ENCODE results near the gene KCNMA1.

KCNMA1 gene

DNA sequence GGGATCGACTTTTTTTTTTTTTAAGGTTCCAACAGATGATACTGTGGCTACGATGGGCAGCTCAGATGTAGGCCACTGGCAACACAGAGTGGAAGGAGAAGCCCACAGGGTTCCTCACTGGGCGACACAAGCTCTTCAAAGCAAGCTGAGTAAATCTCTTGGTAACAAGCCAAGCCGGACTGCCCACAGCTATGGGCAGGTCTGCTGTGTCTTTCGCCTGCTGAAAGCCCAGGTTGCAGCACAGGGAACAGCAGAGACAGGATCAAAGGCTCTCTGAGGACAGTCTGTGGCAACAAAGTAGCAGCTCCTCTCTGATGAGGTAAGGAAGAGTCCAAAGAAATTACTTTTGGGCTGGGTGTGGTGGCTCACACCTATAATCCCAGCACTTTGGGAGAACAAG, 83.6 kb downstream of the KCNMA1 start:
- no peak for DNase-seq

DNA sequence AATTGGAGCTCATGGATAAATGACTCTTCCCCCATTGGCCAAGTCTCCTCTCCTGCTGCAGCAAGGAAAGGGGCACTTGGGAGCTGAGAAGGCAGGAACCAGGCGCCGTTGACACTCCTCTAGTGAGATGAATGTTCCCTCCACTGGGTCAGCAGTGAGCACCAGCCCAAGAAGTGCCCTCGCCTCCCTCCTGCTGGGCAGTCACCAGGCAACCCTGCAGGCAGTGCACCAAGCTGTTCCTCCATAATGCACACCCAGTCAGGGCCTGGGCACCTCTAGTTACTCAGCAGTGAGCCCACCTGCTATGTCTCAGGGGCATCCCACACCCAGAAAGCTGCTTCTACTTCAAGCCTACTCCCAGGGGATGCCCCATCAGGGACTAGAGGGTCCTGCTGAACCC, 84.3 kb downstream of the KCNMA1 start:
- no peak for DNase-seq

DNA sequence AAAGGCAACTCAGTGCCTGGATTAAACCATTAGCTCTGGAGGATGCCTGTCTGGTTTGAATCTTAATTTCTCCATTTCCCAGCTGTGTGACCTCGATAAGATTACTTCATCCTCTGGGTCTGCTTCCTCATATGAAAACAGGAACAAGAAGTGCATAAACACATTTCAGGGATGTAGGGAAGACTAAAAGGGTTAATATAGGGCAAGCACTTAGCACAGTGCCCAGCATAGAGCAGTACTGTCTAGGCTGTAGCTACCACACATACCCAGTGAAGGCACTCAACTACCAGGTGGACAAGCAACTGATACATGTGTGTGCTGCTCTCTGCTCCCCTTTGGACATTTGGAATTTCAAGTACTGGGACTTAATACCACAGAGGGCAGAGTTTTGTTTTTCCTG, 85.4 kb downstream of the KCNMA1 start:
- DNase-seq = peak; percentile 83

DNA sequence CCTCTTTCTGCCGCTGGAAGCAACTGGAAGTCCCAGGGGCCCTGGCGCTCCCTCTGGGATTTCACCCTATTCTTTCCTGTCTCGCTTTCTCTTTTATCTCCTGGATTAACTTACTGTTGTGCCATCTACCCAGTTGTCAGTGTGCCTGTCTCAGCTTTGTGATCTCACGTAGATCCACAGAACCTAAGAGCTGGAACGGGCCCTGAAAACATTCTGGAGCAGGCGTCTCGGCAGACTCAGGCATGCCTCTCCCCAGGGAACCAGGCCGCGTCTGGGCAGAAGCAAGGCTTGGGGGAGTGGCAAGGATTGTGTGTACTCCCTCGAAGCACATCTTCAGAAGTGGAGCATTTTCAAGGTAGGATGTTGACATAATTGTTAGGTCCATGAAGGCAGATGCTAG, 87.2 kb downstream of the KCNMA1 start:
- DNase-seq = no peak

DNA sequence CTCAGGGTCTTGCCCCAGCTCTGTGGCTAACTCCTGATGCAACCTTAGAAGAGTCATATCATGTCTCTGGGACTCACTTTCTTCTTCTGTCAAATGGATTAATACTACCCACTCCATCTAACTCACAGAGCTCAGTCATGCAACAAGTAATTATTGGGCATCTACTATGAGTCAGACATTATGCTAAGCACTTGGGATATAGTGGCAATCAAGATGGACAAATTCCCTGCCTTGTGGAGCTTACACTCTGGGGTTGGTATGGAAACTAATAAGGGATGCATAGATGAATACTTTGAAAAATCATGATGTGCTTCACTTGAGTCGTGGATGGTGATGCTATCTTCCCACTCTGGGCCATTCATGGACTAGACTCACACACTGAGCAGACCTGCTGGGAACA, 88.9 kb downstream of the KCNMA1 start:
- DNase-seq = peak; percentile 49

DNA sequence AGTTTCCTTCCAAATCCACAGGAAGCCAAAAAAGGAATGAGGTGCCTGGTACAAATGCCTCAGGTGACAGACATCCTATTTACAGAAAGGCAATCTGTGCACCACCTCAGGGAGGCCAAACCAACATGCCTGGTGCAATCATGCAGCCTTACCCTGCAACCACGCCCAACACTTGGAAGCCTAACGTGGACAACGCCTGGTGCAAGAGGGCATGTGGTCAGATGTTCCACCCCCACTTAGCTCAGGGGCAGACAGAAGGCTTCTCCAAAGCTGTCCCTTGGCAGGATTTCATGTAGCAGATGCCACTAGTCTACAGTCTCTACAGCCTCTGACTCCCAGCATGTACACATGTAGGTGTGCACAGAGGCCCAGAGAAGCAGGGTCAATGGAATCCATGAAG, 89.5 kb downstream of the KCNMA1 start:
- peak; percentile 43 for DNase-seq

DNA sequence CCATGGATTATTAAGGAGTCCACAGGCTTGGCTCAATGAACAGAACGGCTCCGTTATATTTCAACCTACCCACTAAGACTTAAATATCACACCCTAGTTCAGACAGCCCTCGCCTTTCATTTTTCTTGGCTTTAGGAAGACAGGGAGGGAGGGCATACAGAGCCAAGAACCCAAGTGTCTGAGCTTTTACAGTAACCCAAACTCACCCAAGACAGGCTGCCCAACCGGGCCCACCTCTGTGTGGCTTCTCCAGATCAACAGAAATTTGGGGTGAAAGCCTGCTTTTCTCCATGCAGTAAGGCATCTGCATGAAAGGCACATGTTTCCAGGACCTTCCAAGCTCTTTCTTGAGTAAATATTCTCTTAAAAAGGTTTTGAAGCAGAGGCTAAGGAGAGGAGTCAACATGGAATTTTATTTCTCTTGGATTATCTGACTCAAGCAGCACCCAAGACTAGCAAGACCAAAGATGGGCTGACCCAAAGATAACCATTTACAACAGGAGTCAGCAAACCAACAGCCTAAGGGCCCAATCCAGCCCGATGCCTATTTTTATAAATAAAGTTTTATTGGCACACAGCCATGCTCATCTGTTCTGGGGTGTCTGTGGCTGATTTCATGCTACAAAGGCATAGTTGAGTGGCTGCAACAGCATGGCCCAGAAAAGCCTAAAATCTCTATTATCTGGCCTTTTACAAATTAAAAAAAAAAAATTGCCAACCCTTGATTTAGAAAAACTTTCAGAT, 90.1 kb downstream of the KCNMA1 start:
- no peak for DNase-seq

DNA sequence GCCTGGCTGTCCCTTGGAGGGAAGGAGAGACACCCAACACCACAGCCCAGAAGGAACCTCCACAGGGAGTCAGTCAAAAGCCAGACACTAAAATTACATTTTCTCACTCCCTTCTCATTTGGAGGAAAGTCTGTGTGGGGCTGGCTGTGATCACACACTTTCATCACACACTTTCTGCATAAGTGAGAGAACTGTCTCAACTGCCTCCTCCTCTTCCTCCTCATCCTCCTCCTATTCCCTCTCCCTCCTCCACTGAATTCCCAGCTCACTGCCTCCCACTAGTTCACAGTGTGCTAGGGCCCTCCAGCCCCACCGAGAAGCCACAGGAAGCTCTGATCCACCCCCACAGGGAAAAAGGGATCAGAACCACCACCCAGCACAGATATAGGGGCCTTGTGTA, 91.6 kb downstream of the KCNMA1 start:
- no peak for DNase-seq

DNA sequence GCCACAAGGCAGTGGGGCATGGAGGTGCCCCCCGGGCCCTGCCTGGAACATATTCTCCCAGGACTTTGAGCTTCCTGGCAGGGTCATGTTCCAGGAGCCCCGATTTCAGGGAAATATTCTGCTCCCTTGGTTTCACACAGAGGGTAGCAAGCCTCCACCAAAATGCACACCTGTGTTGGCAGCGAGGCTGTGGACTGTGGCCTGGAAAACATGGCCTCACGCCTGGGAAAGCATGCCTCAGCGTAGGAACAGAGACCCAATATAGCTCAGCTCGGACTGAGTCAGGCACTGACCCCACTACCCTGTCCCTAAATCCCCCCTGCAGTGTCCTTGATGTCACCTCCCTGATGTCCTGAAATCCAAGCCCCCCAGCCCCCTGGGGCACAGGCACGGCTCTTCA, 92.0 kb downstream of the KCNMA1 start:
- no peak for DNase-seq

DNA sequence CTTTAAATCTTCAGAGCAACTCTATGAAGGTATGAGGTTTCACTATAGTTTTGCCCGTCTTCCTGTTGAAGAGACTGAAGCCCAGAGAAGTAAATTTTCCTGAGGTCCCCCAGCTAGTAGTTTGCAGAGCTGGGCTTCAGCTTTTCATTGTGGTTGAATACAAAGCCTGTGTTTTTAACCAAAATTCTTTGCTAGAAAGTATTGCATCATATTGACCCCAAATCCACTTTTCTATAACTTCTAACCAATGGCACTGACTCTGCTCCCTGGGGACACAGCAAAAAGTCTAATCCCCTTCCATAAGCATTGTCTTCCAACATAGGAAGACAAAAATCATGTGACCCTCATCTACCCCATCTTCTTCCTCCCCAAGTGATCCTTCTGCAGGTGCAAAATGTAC, 93.0 kb downstream of the KCNMA1 start:
- no peak for DNase-seq

DNA sequence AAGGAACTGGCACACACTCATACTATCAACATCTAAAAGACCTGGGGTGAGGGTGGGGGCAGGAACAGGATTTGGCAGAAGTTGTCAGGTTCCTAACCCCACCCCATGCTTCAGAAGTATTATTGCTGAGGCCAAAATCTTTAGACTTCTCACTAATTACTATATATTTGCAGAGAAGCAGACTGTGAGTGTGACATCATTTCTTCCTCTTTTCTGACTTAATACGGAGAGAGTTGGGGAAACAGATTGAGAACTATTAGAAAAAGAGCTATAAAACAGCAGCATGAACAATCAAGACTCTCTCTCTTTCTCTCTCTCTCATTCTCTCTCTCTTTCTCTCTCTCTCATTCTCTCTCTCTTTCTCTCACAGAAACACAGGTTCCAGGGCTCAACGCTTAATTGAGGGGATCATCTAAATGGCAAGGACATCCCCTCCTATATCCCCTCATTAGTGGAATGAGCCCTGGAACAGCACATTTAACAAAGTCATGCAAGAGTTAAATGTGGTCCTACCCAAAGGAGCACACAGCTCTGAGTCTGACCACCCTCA, 94.8 kb downstream of the KCNMA1 start:
- DNase-seq = peak; percentile 53

DNA sequence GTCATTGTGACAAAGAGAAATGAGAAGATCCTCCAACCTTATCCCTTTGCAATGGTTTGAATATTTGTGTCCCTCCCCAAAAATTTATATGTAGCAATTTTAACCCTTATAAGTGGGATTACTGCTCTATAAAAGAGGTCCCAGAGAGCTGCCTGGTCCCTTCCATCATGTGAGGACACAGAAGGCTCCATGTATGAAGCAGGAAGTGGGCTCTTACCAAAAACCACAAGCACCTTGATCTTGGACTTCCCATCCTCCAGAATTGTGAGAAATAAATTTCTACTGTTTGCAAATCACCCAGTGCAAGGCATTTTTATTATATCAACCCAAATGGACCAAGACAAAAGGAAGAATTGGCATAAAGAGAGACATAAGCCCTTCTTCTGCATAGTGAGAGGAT, 95.7 kb downstream of the KCNMA1 start:
- no peak for DNase-seq

DNA sequence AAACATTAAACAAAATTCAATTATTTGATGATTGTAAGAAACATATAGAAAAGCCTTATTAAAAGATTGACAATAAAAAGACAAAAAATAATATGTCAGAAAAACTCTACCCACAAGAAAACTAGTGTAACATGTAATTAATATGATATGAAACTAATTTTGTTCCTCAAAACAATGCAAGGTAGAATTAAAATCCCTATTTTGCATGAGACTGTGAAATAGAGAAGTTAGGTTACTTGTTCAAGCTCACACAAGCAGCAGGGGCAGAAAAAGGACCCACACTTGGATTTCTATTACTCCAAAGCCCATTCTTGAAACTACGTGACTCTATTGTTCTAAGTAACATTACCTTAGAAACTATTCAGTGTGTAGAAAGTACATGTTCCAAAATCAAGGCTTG, 96.4 kb downstream of the KCNMA1 start:
- peak; percentile 49 for DNase-seq

DNA sequence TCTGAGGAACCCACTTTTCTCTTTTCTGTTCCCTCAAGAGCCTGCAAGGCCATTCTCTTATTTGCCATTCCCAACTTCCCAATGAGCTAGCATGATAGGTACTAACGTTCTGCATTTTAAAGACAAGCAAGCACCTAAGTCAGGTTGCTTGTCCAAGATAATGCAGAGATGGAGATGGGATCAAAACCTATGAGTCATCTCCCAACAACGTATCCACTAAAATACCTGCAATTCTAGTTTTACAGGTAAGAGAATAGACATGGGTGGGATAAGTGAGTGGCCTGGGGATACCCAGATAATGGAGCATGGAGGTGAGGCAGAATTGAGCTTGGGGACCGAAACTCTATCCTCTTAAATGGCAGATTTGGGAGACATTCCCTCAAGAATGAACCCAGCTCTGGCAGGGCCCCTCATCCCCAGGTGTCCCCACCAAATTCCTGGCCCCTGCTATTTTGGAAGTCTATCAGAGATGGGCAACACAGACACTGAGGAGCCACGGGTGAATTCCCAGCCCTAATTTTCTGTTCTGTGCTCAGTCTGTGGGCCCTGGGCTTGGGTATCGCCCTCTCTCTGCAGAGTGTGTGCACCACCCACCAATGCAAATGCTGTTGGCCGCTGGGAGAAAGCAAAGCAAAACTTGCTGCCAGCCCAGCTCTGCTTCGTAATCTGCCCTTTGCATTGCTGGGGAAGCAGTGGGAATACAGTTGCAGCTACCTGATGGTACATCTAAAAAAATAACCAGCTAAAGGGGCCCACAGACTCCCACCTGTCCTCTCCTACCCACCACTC, 98.3 kb downstream of the KCNMA1 start:
- no peak for DNase-seq

DNA sequence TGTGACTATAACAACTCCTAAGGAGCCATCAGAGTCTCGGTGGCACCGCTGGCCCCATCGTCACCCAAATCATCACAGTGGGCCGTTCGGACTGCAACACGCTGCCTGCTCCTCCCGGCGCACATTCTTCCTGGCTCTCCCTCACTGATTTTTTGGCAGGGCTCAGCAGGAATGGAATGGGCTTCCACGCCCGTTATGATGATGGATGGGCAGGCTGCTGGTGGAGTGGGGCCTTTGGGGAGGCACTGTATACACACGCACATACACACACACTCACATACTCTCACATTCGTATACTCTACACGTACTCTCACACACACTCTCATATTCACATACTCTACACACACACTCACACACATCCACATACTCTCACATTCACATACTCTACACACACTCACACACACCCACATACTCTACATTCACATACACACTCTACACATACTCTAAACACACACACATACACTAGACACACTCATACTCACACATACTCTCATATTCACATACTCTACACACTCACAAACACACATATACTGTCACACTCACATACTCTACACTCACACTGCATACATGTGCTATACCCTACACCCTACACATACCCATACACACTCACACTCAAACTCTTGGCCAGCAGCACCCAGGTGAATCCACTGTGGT, 99.8 kb downstream of the KCNMA1 start:
- DNase-seq = no peak

DNA sequence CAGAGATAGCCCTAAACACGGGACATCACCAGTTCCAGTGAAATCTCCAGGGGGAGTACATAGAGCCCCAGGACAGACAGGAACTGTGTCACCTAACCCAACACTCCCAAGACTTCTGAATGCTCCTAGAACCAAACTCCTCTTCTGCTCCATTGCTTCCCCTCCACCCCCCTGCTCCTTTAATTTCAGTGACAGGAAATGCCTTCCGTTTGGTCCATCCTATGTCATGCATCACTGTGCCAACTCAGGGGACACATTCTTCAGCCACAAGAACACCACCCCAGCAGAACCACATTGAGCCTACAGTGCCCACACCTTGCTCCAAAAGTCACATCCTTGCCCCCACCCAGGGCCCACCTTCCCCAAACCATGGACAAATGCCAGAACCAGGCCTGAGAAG, 100.5 kb downstream of the KCNMA1 start:
- DNase-seq = no peak

DNA sequence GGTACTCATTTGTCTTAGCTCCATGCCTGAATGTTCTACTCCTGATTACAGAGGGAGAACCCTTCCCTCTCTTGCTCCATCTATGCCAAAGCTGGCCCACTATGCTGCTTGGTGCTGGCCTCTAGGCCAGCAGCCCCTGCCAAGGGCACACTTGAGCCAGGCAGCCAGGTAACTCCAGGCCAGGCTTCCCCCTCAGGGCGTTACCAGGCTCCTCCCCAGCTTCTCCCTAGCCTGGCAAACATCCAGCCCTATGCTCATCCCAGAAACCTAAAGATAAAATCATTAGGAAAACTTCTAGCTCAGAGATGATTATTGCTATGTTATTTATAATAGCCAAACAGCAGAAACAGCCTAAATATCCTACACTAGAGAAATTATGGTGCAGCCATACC, 103.7 kb downstream of the KCNMA1 start:
- DNase-seq = no peak

DNA sequence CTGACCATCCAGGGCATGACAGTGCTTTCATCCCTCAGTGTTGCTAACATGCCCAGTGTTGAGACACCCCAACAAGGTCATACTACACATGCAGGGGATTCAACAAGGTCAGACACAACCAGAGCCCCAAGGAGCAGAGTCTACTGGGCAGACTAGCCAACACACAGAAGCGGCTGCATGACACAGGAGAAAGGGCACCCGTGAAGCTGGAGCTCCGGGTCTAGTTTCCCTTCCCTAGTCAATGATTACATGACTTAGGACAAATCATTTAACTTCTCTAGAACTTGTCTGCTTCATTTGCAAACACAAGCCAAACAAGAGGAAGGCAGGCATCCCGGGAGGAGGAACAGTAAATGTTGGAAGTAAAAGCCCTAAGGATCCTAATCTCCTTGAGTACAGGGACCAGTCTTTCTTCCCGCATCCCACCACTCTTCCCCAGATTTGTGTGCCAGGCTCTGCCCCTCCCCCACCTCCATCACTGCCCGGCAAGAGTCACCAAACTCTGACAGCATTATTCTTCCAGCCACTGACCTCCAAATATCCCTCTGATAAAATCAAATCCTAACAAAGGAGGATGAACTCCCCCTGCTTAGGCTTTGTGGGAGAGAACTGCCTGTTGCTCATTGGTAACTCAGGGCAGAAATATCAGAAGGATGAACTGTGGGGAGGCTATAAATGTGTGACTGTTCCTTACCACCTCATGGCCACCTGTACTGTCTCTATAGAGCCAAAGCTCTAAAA, 104.3 kb downstream of the KCNMA1 start:
- DNase-seq = peak; percentile 68

DNA sequence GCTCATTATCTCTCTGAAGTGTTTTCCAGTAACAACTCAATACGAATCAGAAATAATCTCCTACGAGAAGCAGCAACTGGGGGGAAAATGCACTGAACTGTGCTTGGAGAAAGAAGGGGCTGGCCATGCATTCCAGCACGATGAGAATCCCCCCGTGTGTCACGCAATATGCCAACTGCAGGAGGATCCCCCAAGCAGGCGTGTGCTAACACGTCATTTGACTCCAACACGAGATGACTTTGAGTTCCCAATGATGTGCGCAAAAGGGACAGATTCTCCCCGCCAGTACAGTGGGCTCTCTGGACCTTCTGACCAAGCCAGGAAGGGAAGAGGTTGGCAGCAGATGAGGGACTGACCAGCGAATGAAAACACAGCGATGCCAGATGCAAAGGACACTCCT, 105.5 kb downstream of the KCNMA1 start:
- no peak for DNase-seq

DNA sequence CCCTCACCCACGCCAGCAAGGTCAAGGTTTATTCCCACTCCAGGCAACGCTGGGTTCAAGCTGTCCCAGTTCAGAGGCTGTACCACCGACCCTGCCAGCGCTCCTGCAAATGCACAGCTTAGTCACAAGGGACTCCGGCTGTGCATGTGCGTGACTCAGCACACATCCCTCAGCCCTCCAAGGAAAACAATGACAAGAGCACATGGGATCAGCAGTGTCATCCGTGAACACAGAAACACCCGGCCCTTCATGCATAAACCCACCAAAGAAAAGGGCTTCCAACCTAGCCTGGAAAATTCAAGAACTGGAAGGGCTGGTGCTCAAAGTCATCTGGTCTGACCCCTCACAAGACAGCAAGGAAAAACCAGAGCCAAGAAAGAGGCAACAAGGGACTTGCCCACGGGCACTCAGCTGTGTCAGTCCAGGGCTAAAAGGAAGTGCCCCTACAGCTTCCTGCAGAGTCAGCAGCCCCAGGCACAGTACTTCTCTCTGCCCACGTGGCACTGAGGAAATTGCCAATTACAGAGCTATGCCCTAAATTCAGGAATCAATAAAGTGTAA, 106.1 kb downstream of the KCNMA1 start:
- DNase-seq = peak; percentile 87

DNA sequence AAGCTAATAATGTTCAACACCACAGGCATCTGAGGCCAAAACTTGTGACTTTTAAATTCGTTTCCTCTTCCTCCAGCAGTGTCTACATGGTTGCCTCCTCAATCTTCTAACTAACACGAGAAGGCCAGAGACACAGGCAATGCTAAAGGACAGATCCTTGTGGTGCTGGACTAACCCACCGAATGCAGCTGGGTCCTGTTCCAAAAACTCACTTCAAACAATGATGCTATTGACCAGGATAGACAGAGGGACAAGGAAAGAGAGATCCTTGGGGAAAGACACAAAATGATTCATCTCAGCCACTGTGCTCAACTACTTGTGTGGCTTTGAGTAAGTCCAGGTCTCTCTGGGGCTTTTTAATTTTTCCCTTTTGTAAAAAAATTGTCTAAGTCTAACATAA, 107.6 kb downstream of the KCNMA1 start:
- DNase-seq = no peak

DNA sequence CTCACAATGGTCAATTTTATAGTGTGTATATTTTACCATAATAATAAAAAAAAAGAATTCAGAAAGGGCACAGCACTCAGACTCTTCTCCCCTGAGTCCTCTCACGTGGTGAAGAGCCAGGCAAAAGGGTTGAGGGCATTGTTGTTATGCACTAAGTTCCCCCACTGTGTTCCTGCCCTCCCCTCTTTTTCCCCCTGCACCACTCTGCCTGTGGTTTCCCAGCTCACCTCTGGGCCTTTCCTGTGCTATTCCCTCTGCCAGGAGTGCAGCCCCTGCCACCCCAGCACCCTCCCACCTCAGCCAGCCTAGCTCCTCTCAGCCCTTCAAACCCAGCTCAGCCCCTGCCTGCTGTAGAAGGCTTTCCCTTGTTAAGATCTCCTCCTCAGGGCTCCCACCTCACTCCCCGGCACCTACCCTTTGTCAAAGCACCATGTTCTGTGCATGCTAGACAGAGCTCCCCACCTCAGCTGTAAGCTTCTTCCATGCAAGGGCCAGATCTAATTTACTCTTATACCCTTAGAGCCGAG, 108.5 kb downstream of the KCNMA1 start:
- DNase-seq = no peak

All from inflammatory macrophage treated with lipopolysaccharide for 4 hours (primary cell).